Activated CD8-positive, alpha-beta memory T cell treated with anti-CD3 and anti-CD28 coated beads for 4 hours (primary cell): Measurements from ENCODE around the gene FAM78A.
"Not testable (repeated sequence)": the region's sequence is repeated elsewhere in the genome, so short reads cannot be mapped to it uniquely, and the experiment has no call there.

Source experiments
- DNase-seq, 2 donors: peaks; one replicate each; pipeline ENCODE4 v3.0.0-alpha.2; 2020; ENCODE audit warnings: low read depth in 2 of 2

The FAM78A gene

GRCh38 chr9:131238402-131239021 lies 37.8 kb downstream of the FAM78A start:
- no peak for DNase-seq

GRCh38 chr9:131237931-131238401 lies 38.3 kb downstream of the FAM78A start:
- peak; percentile 61 to 65 for DNase-seq

GRCh38 chr9:131237291-131237690 lies 39.0 kb downstream of the FAM78A start:
- no peak for DNase-seq

- no peak for DNase-seq
These were observed 39.5 kb downstream of the FAM78A start for GRCh38 chr9:131236761-131237160.

GRCh38 chr9:131236161-131236560 lies 40.1 kb downstream of the FAM78A start:
- no peak for DNase-seq

GRCh38 chr9:131235480-131235851 lies 40.8 kb downstream of the FAM78A start:
- no peak for DNase-seq

- no peak for DNase-seq
These were observed 41.4 kb downstream of the FAM78A start for GRCh38 chr9:131234799-131235479.

GRCh38 chr9:131233995-131234394 lies 42.3 kb downstream of the FAM78A start:
- no peak for DNase-seq

GRCh38 chr9:131233556-131233955 lies 42.8 kb downstream of the FAM78A start:
- DNase-seq: no peak

- DNase-seq: no peak
These were observed 47.3 kb downstream of the FAM78A start for GRCh38 chr9:131228988-131229387.

GRCh38 chr9:131227959-131228460 lies 48.3 kb downstream of the FAM78A start:
- no peak for DNase-seq

- DNase-seq: no peak
These were observed 49.0 kb downstream of the FAM78A start for GRCh38 chr9:131227112-131227958.

GRCh38 chr9:131226226-131226625 lies 50.1 kb downstream of the FAM78A start:
- no peak for DNase-seq

GRCh38 chr9:131222460-131222859 lies 53.9 kb downstream of the FAM78A start:
- no peak for DNase-seq

- DNase-seq: no peak
These were observed 55.8 kb downstream of the FAM78A start for GRCh38 chr9:131220485-131220884.

- DNase-seq: no peak
These were observed 57.9 kb downstream of the FAM78A start for GRCh38 chr9:131218370-131218769.

- DNase-seq: no peak
These were observed 58.8 kb downstream of the FAM78A start for GRCh38 chr9:131217331-131218031.

GRCh38 chr9:131216806-131217205 lies 59.5 kb downstream of the FAM78A start:
- DNase-seq: no peak

- DNase-seq: no peak
These were observed 61.4 kb downstream of the FAM78A start for GRCh38 chr9:131214876-131215275.

- no peak for DNase-seq
These were observed 61.9 kb downstream of the FAM78A start for GRCh38 chr9:131214286-131214856.

GRCh38 chr9:131211920-131212319 lies 64.4 kb downstream of the FAM78A start:
- DNase-seq: not testable (repeated sequence)
